OCI-LY7 (cell line): ENCODE data around the gene PGLYRP3. TPM values are rescaled to one million over a fixed set of nuclear protein-coding genes. Genes with fewer than 3 reads are reported as not detected.
"Not testable (repeated sequence)": the region's sequence is repeated elsewhere in the genome, so short reads cannot be mapped to it uniquely, and the experiment has no call there.

ENCODE experiments used
- BruUV-seq: library from RNA; stranded (reverse); fragments of 400-500 nt; replicated peaks from 2 replicates; lab custom pipeline; 2021; lab: Mats Ljungman, UMichigan
- CTCF ChIA-PET: fragments of 300-600 bp; sonication (Branson Sonifier 250); formaldehyde crosslinking; loops from one replicate; lab custom pipeline; 2022; ENCODE audit warnings: antibody characterized with exemption; ENCODE audit not compliant: unreplicated experiment; lab: Charles Lee
- POLR2A ChIA-PET: fragments of 300-600 bp; sonication (Branson Sonifier 250); formaldehyde crosslinking; loops from one replicate; lab custom pipeline; 2022; ENCODE audit warnings: antibody characterized with exemption; lab: Charles Lee
- DNase-seq: peaks from one replicate; pipeline ENCODE4 v3.0.0-alpha.2; 2015; ENCODE audit warnings: low spot score
- H2AFZ ChIP-seq: fragments of 200-600 bp; sonication (generic), shearing (Covaris generic); 2 replicates; pipeline ENCODE4 v1.6.1; 2014; ENCODE audit warnings: mild to moderate bottlenecking, antibody characterized with exemption, low read length, moderate library complexity
- H3K27ac ChIP-seq: fragments of 200-600 bp; sonication (generic); 2 replicates; pipeline ENCODE4 v1.5.1; 2014; ENCODE audit warnings: mixed run types, low read depth, mild to moderate bottlenecking, moderate library complexity, low read length, inconsistent platforms; ENCODE audit not compliant: poor library complexity, severe bottlenecking
- H3K36me3 ChIP-seq: fragments of 200-600 bp; sonication (generic); 2 replicates; pipeline ENCODE4 v1.6.1; 2014; ENCODE audit warnings: mild to moderate bottlenecking, antibody characterized with exemption, low read length, moderate library complexity, mixed read lengths; ENCODE audit not compliant: insufficient read depth
- H3K4me1 ChIP-seq: fragments of 200-600 bp; sonication (generic); 2 replicates; pipeline ENCODE4 v1.5.1; 2014; ENCODE audit warnings: mild to moderate bottlenecking, low read length; ENCODE audit not compliant: insufficient read depth, poor library complexity, severe bottlenecking
- H3K4me2 ChIP-seq: fragments of 200-600 bp; sonication (generic); 2 replicates; pipeline ENCODE4 v1.6.1; 2014; ENCODE audit warnings: mild to moderate bottlenecking, low read length
- H3K4me3 ChIP-seq: fragments of 200-600 bp; sonication (generic); 2 replicates; pipeline ENCODE4 v1.5.1; 2014; ENCODE audit warnings: mild to moderate bottlenecking, low read depth, low read length; ENCODE audit not compliant: poor library complexity, severe bottlenecking
- H3K79me2 ChIP-seq: fragments of 200-600 bp; sonication (generic); 2 replicates; pipeline ENCODE4 v1.6.1; 2016; ENCODE audit warnings: low read depth, mild to moderate bottlenecking, low read length, moderate library complexity, mixed read lengths; ENCODE audit not compliant: insufficient read depth
- H3K9me2 ChIP-seq: fragments of 200-600 bp; sonication (generic); 2 replicates; pipeline ENCODE4 v1.6.1; 2016; ENCODE audit warnings: mild to moderate bottlenecking, low read length, mixed read lengths; ENCODE audit not compliant: insufficient read depth
- H3K9me3 ChIP-seq: fragments of 200-600 bp; sonication (generic); 2 replicates; pipeline ENCODE4 v1.6.1; 2014; ENCODE audit warnings: mild to moderate bottlenecking, mixed run types, low read length, mixed read lengths
- H4K20me1 ChIP-seq: fragments of 200-600 bp; sonication (generic); 2 replicates; pipeline ENCODE4 v1.6.1; 2014; ENCODE audit warnings: mild to moderate bottlenecking, antibody characterized with exemption, low read length, moderate library complexity, mixed read lengths; ENCODE audit not compliant: insufficient read depth
- CTCF ChIP-seq: fragments of 200-600 bp; sonication (generic); conservative IDR thresholded peaks from 2 replicates; pipeline ENCODE4 v1.5.1; 2014; ENCODE audit warnings: mild to moderate bottlenecking, antibody characterized with exemption, low read length, moderate library complexity, mixed read lengths
- EZH2phosphoT487 ChIP-seq: fragments of 200-600 bp; sonication (generic); IDR thresholded peaks from 2 replicates; pipeline ENCODE4 v1.6.1; 2018; ENCODE audit warnings: low read depth, borderline replicate concordance, mild to moderate bottlenecking, mixed run types, antibody characterized with exemption, low read length, moderate library complexity, mixed read lengths
- intact Hi-C: fragments of 100-400 bp; cut with micrococcal nuclease; formaldehyde crosslinking; loops from one replicate; pipeline ENCODE4 v1.10.0; 2022; ENCODE audit not compliant: unreplicated experiment
- total RNA-seq, 2 experiments: library from RNA; depleted of rRNA in 1 of 2; stranded (reverse); fragments of >200 nt in 1 of 2; shearing (Covaris generic) in 1 of 2; gene quantifications; 2 replicates each; pipeline ENCODE4 v1.2.3, GENCODE V29; 2014 to 2022

PGLYRP3 gene
- total RNA-seq, 2 experiments from 2014 or later = not detected

- intact Hi-C loops = no loop called here
- POLR2A ChIA-PET = no interaction called here
- BruUV-seq = no TSS peak
- CTCF ChIA-PET = no interaction called here
- Histone ChIP-seq H3K9me3 (no peaks in the 10 kb centered on the region), H3K4me3 (no peak overlapping the region), H3K27ac (no peak overlapping the region), H3K4me1 (no peaks in the 10 kb centered on the region), H4K20me1 (no peaks in the 10 kb centered on the region), H3K4me2 (no peak overlapping the region), H3K79me2 (no peaks in the 10 kb centered on the region), H3K9me2 (no peaks in the 10 kb centered on the region), H2AFZ (no peak overlapping the region), H3K36me3 (no peaks in the 10 kb centered on the region)
- TF ChIP-seq CTCF = no peak
- no peak for DNase-seq
These were observed 35.1 kb upstream of the PGLYRP3 start for GRCh38 chr1:153347856-153348255.

GRCh38 chr1:153347049-153347448, 34.3 kb upstream of the PGLYRP3 start:
- DNase-seq, intact Hi-C loops, H3K4me1 ChIP-seq, H4K20me1 ChIP-seq, H3K9me3 ChIP-seq, H3K9me2 ChIP-seq, H3K27ac ChIP-seq, H3K36me3 ChIP-seq, H3K4me2 ChIP-seq, BruUV-seq, H3K4me3 ChIP-seq, H3K79me2 ChIP-seq, CTCF ChIA-PET, POLR2A ChIA-PET, H2AFZ ChIP-seq: not testable (repeated sequence)

GRCh38 chr1:153346077-153346723, 33.4 kb upstream of the PGLYRP3 start:
- H3K4me1 ChIP-seq = no peaks in the 10 kb centered on the region
- no peaks in the 10 kb centered on the region for H3K36me3 ChIP-seq
- no peaks in the 10 kb centered on the region for H3K9me3 ChIP-seq
- no peaks in the 10 kb centered on the region for H4K20me1 ChIP-seq
- H3K4me3 ChIP-seq = no peak overlapping the region
- no peak overlapping the region for H2AFZ ChIP-seq
- CTCF ChIA-PET = no interaction called here
- intact Hi-C loops = no loop called here
- H3K4me2 ChIP-seq = no peak overlapping the region
- BruUV-seq = no TSS peak
- TF ChIP-seq EZH2phosphoT487 (no peak), CTCF (no peak)
- H3K27ac ChIP-seq = no peak overlapping the region
- H3K9me2 ChIP-seq = no peaks in the 10 kb centered on the region
- no peaks in the 10 kb centered on the region for H3K79me2 ChIP-seq
- POLR2A ChIA-PET = no interaction called here
- no peak for DNase-seq
